Measurements from ENCODE around the gene ANKRD29.

The ANKRD29 gene

GRCh38 chr18:23684515-23685197 lies 21.9 kb upstream of the ANKRD29 start:
- no peak for DNase-seq (ENCODE audit: low read depth in 2 of 2)

GRCh38 chr18:23683671-23684070 lies 21.0 kb upstream of the ANKRD29 start:
- DNase-seq (ENCODE audit: low read depth in 2 of 2) = no peak

DNA sequence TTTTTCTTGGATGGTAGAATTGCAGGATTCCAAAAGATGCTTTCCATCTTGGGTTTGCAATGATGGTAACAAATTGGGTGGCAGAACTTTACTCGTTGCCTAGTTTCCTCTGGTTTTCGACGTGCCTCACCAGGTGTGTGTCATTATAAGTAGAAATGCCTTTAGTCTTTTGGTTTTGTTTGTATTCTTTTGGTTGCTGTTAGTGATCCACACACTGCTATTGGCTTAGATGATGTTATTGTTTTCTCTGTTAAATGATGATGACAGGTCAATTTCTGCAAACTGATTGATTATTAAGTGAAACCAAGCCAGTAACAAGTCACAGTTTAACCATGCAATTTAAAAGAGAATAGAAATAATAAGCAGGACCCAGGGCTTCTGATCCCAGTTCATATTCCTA lies 20.4 kb upstream of the ANKRD29 start:
- DNase-seq (ENCODE audit: low read depth in 2 of 2) = no peak

- DNase-seq (ENCODE audit: low read depth in 2 of 2) = no peak
Observed at GRCh38 chr18:23682472-23682871, 19.8 kb upstream of the ANKRD29 start.

DNA sequence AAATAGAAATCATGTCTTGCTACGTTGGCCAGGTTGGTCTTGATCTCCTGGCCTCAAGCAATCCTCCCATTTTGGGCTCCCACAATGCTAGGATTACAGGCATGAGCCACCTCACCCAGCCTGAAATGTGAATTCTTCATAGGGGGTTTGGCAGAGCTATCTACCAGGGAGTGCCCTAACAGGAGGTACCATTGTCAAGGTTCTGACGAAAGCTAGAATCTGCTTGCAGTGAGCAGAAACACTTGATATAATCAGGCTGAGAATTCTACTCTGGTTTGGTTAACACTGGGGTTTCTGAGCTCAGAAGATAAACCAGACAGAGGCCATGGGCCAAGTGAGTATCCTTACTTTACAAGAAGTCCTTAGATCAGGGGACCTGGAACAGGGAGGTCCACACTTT lies 19.3 kb upstream of the ANKRD29 start:
- no peak for DNase-seq (ENCODE audit: low read depth in 2 of 2)

GRCh38 chr18:23675896-23676295 lies 13.2 kb upstream of the ANKRD29 start:
- DNase-seq (ENCODE audit: low read depth in 2 of 2) = no peak

DNA sequence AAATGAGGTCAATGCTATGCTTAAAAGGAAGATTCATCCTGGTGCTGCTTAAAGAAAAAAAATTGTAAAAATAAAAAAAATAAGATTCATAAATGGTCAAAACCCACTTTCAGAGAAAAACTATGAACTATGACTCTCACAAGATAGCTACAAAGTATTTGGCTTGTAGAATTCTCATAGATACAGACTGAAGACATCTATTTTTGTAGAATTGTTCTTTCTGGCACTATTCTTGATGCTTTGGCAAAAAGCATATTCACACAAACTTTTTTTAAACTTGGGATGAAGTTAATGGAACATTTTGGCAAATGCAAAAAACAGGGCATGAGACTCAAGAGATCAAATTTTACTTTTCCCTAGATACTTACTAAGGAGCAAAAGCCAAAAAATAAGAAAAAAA lies 12.5 kb upstream of the ANKRD29 start:
- no peak for DNase-seq (ENCODE audit: low read depth in 2 of 2)

DNA sequence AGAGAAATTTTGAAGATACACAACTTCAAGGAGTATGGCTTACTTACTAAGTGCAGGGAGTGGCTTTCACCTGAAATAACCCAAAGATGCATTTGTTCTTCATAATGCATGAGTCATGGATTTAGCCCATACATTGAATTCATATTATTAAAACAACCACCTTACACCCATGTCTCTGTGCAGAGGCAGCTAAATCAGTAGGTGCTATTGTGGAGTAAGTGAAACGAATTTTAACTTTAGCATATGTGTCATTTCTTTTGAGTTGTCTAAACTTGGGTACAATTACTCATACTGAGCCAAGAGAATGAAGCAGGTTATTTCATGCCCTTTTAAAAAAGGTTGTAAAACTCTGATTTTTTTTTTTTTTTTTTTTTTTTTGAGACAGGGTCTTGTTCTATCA lies 11.0 kb upstream of the ANKRD29 start:
- DNase-seq (ENCODE audit: low read depth in 2 of 2) = no peak

- DNase-seq (ENCODE audit: low read depth in 2 of 2) = no peak
Observed at GRCh38 chr18:23671564-23671963, 8.9 kb upstream of the ANKRD29 start.

GRCh38 chr18:23669804-23670405 lies 7.2 kb upstream of the ANKRD29 start:
- no peak for DNase-seq (ENCODE audit: low read depth in 2 of 2)

DNA sequence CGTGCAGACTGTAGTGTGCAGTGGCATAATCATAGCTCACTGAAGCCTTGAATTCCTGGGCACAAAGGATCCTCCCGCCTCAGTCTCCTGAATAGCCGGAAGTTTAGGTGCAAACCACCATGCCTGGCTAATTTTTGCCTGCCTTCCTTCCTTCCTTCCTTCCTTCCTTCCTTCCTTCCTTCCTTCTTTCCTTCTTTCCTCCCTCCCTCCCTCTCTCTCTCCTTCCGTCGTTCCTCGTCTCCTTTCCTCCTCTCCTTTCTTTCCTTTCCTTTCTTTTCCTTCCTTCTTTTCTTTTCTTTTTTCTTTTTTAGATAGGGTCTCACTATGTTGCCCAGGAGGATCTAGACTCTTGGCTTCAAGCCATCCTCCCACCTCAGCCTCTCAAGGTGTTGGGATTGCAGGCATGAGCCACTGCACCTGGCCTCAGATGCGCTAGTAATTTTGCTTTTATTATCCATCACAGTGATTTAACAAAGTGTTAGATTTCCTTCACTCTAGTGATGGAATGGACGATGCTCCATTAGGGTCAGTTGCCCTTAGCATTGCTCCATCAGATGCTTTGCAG lies 6.6 kb upstream of the ANKRD29 start:
- DNase-seq (ENCODE audit: low read depth in 2 of 2) = no peak

DNA sequence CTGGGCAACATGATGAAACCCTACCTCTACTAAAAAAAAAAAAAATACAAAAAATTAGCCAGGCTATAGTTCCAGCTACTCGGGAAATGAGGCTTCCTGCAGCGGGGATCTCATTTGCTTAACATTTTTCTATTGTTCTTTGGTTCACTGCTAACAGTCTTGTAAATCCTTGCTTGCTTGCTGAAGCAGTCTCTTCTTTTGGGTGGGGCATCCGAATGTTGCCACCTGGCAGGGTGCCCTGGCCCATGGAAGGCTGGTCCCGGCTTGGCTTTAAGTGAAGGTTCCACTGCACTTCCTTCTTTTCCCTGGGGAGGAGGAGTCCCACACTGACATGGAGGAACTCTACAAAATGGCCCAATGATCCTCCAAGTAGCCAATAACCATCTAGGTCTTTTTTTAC lies 6.0 kb upstream of the ANKRD29 start:
- DNase-seq (ENCODE audit: low read depth in 2 of 2) = no peak

- no peak for DNase-seq (ENCODE audit: low read depth in 2 of 2)
Observed at GRCh38 chr18:23667114-23667513, 4.4 kb upstream of the ANKRD29 start.

- no peak for DNase-seq (ENCODE audit: low read depth in 2 of 2)
Observed at GRCh38 chr18:23664674-23665073, 2.0 kb upstream of the ANKRD29 start.

DNA sequence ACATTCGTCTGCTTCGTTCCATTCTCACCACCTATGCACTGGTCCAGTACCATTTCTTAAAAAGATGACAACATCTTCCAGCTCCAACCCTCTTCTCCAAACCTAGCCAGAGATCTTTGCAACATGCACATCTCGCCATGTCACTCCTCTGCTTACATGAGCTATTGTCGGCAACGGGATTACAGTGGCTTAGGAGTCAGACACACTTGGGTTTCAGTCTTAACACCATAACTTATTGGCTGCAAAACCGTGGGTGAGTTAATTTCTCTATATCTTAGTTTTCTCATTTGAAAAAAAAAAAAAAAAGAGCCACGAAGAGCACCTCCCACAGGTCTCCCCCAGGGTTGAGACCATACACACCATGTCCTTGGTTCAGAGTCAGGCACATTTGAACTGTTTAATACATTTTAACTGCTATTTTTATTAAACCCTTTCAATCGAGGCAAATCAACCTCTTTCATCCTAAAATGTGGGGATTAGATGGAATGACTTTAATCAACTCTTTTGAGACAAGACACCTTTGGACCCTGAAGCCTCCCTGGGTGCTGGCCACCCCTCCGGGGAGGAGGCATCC lies 889 bp downstream of the ANKRD29 start:
- no peak for DNase-seq (ENCODE audit: low read depth in 2 of 2)

DNA sequence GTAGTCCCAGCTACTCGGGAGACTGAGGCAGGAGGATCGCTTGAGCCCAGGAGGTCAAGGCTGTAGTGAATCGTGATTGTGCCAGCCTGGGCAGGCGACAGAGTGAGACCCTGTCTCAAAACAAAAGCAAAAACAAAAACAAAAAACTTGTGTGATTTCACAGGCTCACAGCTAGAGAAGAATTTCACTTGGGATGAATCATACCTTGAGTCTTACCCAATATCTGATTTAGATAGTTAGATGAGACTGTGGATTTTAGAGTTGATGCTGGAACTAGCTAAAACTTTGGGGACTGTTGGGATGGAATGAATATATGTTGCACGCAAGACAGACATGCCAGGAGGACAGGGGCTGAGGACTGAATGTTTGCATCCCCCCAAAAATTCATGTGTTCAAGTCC lies 4.4 kb downstream of the ANKRD29 start:
- no peak for DNase-seq (ENCODE audit: low read depth in 2 of 2)

GRCh38 chr18:23652232-23652631 lies 10.5 kb downstream of the ANKRD29 start:
- no peak for DNase-seq (ENCODE audit: low read depth in 2 of 2)

DNA sequence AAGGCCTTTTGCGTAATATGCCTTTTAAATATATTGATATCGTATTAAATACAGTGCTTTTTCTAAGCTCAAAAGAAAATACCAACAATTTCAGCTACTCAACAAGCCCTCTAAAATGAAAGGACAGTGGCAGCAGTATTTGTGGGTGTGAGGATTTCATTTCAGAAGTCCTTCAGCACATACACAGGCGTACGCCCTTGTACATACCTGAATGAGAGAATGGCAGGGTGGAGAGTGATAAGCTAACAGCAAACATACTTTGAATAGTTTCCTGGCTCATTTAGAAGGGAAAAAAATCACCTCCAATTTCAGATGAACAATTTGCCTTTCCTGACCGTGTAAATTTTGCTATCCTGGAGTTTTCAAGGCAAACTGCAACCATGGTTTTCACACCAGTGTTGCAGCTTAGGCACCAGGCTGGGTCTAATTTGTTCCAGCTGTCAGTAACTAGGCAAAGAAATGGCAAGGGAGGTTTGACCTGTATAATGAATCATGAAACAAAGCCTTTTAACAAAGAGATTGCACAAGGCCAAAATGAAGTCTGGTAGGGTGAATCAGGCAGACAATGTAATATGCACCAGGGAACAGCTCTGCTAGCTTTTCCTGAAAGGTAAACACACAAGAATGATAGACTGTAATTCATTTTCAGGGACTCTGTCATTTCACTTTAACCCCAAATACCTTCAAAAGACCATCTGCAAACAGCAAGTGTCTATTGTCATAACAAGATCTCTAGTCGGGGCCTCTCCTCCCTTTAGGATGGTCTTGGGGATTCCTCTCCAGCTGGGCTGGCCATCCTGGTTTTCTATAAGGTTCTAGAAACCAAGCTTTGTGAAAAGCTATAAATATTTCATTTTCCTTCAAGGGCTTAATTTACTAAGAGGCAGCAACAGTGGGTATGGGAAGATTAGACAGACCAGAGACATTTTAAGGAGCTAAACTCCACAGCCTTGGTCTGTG lies 11.5 kb downstream of the ANKRD29 start:
- DNase-seq (ENCODE audit: low read depth in 2 of 2) = no peak

DNA sequence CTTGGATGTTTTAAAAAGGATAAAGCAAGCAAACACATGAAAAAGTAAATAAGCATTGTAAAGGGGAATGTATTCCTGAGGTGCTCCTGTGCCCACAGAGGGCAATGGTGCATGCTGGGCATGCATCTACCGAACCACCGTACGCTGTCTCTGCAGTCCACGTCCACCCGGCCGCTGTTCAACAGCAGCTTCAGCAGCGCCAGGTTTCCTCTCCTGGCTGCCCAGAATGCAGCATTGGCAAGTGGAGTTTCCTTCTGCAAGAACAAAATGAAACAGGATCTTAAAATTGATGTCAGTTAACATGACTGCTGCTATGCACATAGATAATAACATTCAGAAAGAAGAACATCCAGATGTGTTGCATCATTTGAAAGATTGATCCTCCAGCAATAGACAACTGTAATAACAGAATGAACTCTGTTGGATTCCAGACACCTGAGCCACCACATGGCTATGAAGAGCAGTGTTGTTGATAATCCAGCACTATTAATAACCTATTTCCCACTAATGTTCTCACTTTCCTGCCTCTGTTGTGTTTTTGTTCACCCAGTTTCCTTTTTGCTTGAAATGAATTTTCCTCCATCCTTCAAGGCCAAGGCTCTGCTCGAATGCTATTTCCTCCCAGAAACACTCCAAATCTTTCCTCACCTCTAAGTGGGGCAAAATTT lies 13.6 kb downstream of the ANKRD29 start:
- DNase-seq (ENCODE audit: low read depth in 2 of 2) = no peak

DNA sequence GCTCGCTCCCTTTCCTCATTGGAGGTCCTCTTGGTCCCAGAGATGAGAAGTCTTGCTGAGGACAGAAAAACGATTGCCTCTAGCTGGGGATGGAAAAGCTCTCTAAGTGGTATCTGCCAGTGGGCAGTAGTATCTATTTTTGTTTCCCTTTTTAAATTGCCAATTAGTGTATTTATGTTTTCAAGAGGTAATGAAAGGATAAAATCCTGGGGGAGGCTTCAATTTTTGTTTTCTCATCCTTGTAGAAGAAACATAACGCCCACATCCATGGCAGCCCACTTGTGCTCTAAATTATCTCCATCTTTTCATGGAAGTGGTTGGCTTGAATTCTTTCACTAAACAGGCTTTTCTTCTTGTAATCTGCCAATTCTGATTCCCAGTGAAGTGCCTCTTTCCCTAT lies 14.3 kb downstream of the ANKRD29 start:
- no peak for DNase-seq (ENCODE audit: low read depth in 2 of 2)

DNA sequence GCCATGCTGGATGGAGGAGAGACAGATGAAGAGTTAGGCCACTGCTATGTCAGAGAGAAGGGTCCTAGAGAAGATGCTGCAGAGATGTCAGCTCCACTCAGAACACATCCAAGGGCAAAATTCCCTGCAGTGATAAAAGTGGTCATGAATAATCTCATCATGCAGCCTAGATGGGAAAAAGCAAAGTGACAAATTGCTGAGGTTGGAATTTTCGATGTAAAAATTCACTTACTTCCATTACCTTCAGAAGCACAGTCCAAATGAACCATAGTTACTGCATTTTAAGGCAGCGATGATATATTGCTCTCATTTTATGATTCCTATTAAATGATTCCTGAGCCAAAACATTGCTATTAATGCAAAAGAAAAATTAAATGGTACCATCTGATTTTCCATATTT lies 16.4 kb downstream of the ANKRD29 start:
- DNase-seq (ENCODE audit: low read depth in 2 of 2) = no peak

Measured in stimulated activated CD4-positive, alpha-beta T cell treated with anti-CD3 and anti-CD28 coated beads, Interleukin-4, amount 100 ng/mL, for 48 hours (primary cell).